ENCODE results near the gene SPTBN1. TPM values are rescaled to one million over a fixed set of nuclear protein-coding genes. Genes with fewer than 3 reads are reported as not detected.

Gene SPTBN1
- total and polyA plus RNA-seq, 2 of the 13 experiments (the other 11 are each of a cell fraction or from before 2014, with no cell fraction given): 123 to 299 TPM

GRCh38 chr2:54545702-54546450 is 89.7 kb downstream of the SPTBN1 start (continued):
- TF ChIP-seq ZNF574 (CRISPR knock-in tag; IDR thresholded peaks at IDR 0.05) (no peak), ZNF468 (CRISPR knock-in tag; IDR thresholded peaks at IDR 0.05) (no peak), ZNF547 (CRISPR knock-in tag; IDR thresholded peaks at IDR 0.05) (no peak), NFKB2 (CRISPR knock-in tag; IDR thresholded peaks at IDR 0.05; ENCODE audit: borderline replicate concordance) (no peak), ZNF451 (CRISPR knock-in tag; IDR thresholded peaks at IDR 0.05) (no peak), DBP (CRISPR knock-in tag; IDR thresholded peaks at IDR 0.05; ENCODE audit: not compliant biosample characterization) (no peak), REST (IDR thresholded peaks at IDR 0.05; ENCODE audit: borderline replicate concordance in 1 of 2, low read depth in 1 of 2, low read length in 2 of 2) (0 out of 4 replicates have a peak, but pooled peaks of 1 of the 2 experiments have one; percentile 16), ZNF792 (CRISPR knock-in tag; IDR thresholded peaks at IDR 0.05) (peak; percentile 91; the same call in 1 of the 2 replicates), ZNF234 (CRISPR knock-in tag; conservative IDR thresholded peaks at IDR 0.05) (no peak)
- TF ChIP-seq, protein P1, sequence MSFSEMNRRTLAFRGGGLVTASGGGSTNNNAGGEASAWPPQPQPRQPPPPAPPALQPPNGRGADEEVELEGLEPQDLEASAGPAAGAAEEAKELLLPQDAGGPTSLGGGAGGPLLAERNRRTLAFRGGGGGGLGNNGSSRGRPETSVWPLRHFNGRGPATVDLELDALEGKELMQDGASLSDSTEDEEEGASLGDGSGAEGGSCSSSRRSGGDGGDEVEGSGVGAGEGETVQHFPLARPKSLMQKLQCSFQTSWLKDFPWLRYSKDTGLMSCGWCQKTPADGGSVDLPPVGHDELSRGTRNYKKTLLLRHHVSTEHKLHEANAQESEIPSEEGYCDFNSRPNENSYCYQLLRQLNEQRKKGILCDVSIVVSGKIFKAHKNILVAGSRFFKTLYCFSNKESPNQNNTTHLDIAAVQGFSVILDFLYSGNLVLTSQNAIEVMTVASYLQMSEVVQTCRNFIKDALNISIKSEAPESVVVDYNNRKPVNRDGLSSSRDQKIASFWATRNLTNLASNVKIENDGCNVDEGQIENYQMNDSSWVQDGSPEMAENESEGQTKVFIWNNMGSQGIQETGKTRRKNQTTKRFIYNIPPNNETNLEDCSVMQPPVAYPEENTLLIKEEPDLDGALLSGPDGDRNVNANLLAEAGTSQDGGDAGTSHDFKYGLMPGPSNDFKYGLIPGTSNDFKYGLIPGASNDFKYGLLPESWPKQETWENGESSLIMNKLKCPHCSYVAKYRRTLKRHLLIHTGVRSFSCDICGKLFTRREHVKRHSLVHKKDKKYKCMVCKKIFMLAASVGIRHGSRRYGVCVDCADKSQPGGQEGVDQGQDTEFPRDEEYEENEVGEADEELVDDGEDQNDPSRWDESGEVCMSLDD (CRISPR knock-in tag; IDR thresholded peaks at IDR 0.05; ENCODE audit: borderline replicate concordance): no peak
- TF ChIP-seq, protein P2, sequence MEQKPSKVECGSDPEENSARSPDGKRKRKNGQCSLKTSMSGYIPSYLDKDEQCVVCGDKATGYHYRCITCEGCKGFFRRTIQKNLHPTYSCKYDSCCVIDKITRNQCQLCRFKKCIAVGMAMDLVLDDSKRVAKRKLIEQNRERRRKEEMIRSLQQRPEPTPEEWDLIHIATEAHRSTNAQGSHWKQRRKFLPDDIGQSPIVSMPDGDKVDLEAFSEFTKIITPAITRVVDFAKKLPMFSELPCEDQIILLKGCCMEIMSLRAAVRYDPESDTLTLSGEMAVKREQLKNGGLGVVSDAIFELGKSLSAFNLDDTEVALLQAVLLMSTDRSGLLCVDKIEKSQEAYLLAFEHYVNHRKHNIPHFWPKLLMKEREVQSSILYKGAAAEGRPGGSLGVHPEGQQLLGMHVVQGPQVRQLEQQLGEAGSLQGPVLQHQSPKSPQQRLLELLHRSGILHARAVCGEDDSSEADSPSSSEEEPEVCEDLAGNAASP (CRISPR knock-in tag; IDR thresholded peaks at IDR 0.05; ENCODE audit: borderline replicate concordance): 0 out of 2 replicates have a peak, but pooled peaks have one; percentile 9
